Measurements from ENCODE around the gene MATN1.

MATN1 gene

DNA sequence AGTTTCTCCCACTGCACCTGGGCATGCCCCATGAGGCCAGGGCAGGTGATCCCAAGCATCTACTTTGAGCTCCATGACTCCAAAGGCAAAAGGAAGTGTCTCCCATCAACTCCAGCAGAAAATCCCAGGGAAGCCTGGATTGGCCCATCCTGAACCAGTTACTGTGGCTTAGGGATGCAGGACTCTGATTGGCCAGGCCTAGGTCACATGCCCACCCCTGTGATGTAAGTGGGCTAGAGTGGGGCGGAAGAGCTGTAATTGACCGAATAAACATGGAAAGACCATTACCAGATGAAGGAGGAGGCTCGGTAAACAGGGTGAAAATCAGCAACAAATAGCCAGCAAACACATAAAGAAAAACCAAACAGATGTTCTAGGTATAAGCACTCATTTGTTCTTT lies 45.2 kb downstream of the MATN1 start:
- no peak for DNase-seq

DNA sequence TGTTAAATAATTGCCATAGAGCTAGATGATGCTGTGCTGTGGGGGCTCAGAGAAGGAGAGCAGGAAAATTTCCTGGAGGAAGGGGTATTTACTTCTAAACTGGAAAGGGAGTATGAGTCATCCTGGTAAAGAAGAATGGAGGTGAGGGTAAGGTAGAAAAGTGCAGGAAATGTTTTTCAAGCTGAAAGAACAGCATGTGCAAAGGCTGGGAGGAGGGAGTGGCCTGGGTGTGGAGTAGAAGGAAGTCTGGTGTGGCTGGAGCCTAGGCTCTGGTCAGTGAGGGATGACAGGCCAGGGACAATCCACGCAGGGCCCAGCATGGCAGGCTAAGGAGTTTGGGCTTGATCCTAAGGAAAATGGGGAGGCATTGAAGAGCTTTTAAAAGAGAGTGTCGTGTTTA lies 45.9 kb downstream of the MATN1 start:
- no peak for DNase-seq

DNA sequence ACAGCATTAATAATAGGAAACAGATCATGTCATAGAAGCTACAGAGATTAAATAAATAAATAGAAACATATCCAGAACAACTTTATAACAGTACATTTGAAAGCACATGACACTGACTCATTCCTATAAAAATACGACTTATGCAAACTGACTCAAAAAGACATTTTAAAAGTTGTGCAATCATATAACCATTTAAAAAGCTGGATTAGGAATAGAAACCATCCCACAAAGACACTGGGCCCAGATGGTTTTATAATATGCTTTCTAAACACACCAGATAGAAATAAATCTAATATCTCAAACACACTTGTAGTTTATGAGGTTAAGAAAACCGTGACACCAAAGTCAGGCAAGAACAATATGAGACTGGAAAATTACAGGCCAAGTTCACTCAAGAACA lies 47.6 kb downstream of the MATN1 start:
- no peak for DNase-seq

DNA sequence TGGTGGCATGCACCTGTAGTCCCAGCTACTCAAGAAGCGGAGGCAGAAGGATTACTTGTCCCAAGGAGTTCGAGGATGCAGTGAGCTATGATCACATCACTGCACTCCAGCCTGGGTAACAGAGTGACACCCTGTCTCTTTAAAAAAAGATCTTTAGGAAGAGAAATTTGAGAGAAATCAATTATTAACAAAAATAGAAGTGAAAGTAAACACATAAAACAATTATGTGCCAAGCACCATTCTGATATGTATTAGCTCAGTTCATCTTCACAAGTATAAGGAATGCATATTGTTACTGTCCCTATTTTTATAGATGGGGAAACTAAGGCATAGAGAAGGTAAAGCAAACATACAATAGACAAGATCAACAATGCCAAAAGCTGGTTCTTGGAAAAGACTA lies 48.1 kb downstream of the MATN1 start:
- DNase-seq = no peak

DNA sequence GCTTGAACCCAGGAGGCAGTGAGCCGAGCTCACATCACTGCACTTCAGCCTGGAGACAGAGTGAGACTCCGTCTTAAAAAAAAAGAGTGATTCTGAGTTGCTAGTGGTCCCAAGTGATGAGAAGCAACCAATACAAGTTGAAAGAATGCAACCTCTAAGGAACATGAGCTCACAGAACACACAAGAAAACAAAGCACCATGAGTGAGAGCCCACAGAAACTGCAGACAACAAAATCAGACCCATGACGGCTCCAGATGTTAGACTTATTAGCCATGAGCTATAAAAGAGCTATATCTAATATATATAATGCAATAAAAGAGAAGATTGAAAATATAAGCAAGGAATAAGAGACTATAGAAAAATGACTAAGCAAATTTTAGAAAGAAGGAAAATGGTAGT lies 50.0 kb downstream of the MATN1 start:
- DNase-seq = no peak

DNA sequence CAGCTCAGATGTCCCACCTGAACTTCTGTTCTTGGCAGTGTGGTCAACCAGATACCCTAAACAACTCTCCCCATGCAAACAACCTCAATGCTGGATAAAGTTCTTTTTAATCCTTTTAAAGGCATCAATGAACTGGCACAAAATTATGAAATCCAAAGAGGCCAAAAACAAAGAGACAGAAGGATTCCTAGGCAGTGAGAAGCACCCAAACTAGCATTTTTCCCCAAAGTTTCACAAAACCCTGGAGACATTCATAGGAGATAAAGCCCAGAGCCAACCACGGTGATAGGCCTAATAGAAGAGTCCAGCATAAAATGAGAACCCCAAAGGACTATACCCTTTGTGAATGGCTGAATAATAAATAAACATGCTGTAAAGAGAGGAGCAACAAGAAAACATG lies 50.7 kb downstream of the MATN1 start:
- DNase-seq = no peak

DNA sequence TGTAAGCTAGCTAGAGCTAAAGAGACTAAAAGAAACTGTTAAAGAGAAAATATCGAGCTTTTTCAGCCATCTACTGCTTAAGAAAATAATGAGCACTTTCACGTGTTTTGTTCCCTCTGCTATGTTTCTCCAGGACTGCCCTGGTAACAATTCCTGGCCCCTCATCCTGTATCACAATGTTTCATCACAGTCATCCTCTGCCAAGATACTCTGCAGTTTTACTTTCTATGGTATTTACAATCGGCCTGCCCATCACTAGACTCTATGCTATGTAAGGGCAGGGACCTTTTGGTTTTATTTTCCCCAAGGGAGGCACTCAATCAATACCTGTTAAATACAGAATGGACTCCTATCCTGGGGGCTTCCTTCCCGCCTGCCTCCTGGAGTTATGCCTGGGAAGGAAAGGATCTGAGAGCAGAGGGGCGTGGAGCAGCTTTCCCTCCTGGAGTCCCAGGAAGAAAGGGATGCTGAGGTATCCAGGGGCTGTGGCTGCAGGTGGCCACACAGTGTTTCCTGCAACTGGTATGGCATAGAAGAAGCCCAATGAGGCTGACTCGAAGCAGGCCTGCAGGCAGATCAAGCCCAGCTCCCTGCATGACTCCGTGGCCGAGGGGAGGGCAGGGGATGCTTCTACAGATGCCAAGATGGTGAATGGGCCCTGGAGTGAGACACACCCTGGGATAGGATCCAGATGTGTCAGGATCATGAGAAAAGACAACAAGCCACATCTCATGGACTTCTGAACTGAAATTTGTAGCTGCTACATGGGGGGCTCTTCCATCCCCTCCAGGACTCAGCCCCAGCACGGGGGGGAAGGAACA lies 52.9 kb downstream of the MATN1 start:
- DNase-seq = no peak

DNA sequence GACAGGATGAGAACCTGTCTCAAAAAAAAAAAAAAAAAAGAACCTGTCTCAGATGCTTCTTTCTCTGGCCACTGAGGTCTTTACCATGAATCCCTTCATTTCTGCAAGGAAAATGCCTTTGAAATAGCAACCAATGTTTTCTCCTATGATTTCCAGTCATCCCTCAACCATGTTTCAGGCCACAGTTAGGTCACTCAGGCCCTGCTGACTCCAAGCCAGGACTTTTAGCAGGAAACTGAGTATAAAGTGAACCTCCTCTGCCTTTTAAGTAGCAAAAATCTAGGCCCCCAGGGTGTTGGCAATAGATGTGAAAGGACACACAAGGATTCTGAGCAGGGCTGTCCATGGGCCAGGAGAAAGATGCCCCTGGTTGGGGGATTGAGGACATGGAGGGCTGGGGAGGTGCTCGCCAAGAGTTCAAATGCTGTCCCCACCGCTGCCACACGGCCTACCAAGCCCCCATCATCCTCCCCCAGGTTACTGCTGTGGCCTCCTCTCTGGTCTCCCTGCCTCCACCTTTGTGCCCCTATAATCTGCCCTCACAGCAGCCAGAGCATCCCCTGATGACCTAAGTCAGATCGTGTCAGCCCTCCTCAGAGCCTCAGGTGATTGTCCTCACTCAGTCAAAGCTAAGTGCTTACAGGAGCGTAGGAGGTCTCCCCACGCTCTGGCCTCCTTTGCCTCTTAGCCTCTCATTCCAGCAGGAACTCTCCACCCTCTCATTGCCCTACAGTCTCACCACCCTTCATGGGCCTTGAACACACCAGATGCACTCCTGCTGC lies 54.6 kb downstream of the MATN1 start:
- DNase-seq = no peak

DNA sequence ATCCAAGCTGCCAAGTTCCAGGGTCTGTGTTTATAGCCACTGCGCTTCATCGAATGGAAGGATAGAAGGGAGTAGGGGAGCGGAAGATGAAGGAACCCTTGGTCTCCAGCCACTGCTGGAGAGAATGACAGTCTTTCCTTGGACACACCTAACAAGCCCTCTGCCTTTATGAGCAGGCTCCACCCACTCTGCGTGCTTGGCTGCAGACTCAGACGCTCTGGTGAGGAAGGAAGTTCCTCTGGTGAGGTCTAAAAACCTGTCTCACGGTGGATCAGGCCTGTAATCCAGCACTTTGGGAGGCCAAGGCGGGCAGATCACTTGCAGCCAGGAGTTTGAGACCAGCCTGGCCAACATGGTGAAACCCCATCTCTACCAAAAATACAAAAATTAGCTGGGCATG lies 55.4 kb downstream of the MATN1 start:
- no peak for DNase-seq

DNA sequence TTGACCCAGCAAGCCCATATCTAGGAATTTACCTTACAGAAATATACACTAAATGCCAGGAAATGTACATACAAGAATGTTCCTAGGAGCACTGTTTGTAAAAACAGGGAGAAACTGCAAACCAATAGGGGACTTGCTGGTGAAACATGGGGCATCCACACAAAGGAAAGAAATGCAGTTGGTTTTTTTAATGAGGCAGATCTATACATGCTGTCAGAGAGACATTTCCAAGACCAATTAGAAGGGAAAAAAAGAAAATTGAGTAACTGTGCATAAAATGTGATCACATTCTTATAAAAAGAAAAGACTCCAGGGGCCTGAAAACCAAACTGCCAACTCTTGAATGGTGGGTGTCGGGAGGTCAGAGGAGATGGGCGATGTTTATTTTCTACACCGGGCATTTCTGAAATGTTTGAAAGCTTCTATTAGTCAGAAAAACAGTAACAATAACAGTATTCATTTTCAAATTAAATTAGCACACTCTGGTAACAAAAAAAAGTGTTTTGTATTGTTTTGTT lies 56.6 kb downstream of the MATN1 start:
- DNase-seq = no peak

DNA sequence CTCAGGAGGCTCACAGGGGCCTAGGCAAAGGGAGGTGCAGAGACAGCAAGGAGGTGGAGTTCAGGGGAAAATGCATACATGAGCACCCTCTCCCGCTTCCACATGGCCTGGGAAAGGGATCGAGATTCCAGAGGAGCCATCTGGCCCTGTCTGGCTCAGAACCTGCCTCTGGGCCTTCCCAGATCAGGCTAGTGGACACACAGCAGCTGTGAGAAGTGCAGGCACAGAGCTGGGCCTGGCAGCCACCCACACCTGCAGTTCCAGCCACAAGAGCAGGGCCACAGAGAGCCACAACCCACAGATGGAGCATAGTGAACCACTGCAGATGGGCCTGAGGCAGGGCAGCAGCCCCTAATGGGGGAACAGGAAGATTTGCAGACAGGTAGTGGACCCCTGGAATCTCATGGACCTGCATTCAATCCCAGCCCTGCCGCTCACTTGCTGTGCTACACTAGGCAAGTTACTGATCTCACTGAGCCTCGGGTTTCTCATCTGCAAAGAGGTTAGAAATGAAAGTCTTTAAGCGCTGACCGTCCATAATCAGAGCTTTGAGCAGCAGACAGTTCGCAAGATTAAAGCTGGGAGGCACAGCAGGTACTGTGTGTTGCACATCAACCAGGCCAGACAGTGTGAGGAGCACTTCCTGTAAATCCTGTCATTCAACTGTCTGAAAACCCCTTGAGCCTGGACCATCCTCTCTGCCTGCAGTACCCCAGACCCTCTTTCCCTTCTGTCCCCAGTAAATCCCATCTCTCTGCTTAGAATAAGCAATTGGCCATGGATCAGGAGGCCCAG lies 58.0 kb downstream of the MATN1 start:
- no peak for DNase-seq

DNA sequence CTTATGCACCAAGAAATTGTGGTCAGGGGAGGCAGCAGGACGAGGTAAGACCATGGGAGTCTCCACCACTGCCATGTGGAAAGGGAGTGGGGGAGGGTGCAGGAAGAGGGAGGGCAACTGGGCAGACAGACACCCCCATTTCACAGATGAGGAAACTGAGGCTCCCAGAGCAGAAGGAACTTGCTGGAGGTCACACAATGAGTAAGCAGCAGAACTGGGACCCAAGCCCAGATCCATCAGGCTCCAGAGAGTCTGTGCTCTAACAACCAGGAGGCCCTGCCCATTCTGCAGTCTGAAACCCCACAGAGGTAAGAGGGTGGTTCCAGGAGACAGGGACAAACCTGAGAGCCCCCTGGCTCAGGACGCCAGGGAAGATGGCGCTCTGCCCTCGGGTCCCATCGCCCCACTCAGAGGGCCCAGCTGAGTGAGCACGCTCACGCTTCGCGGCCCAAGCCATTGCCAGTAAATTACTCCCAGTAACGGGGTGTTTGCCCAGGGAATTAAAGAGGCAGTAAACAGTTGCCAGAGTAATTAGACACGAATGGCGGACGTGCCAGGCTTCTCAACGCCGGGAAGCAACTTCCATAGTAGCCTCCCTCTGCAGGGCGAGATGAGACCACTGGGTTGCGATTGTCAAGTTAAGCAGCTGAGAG lies 59.2 kb downstream of the MATN1 start:
- DNase-seq = peak; percentile 81

DNA sequence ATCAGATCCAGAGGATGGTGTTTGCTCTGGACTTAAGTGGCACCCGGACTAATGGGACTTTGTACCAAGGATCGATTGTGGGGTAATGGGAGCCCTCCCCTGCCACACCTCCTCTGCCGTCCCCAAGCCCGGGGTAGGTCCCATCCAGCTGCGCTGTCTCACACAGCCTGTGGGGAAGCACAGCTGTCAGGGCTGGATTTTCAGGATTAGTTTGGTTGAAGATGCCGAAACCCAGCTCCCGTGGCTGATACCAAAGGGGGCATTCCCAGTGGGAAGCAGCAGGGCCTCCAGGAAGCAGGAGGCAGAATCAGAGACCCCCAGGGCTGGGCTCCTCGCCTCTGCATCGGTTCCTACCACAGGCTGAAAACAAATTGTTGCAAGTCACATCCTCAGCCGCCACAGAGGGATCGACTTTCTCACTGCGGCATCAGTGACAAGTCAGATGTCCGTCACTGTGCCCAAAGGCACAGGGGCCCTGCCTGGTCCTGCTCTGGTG lies 59.7 kb downstream of the MATN1 start:
- DNase-seq = no peak

DNA sequence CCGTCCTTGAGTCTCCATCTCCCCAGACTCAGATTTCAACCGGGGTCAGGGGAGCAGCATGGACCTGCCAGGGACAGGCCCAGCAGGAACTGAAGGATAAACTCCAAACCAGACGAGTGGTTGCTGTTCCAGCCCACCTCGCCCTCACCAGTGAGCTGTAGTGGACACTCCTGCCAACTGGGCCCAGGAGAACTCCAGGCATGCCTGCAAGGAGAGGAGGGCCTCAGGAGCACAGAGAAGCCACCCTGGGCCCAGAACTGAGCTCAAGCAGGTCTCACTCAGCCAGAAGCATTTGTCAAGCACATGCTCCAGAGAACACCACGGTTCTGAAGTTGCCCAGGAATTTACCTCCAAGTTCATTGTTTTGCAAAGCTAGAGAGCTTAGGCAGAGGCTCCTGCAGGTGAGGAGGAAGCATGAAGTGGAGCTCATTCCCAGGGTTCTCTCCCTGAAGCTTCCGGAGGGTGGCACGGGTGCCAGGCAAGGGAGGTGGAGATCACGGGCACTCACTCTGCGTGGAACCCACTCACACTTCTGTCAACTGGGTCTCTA lies 61.0 kb downstream of the MATN1 start:
- no peak for DNase-seq

DNA sequence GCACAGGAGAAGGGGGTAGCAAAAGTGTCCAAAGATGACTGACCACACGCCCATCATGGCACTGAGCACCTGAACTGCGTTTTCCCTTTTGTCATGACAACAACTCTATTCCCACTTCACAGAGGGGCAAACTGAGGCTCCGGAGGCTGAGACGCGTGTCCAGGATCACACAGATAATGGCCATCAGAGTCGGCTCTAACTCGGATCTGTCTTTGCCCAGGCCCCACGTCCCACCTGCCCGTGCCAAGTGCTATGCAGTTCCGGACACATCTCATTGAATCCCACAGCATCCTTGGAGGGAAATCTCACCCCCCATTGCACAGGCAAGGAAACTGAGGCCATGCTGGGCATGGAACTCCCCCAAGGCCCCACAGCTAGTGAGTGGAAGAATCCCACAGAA lies 62.1 kb downstream of the MATN1 start:
- DNase-seq = no peak
